Esophagus squamous epithelium (tissue), 5 donors: ENCODE data around the gene UAP1L1. TPM values are rescaled to one million over a fixed set of nuclear protein-coding genes. Genes with fewer than 3 reads are reported as not detected.

Experiments used
- DNase-seq: peaks from one replicate; lab custom pipeline; 2025; lab: John Stamatoyannopoulos, UW
- H3K27ac ChIP-seq, 4 donors: fragments of 200-600 bp; sonication (generic); one replicate each; pipeline ENCODE4 v1.5.1; 2016 to 2019; ENCODE audit warnings: mild to moderate bottlenecking in 1 of 4
- H3K27me3 ChIP-seq, 4 donors: fragments of 200-600 bp; sonication (generic); 1 replicate in 3 of 4; 2 replicates in 1 of 4; pipeline versions ENCODE4 v1.5.1 to v1.6.0; 2017 to 2021; ENCODE audit warnings: antibody characterized with exemption in 1 of 4
- H3K36me3 ChIP-seq, 3 donors: fragments of 200-600 bp; sonication (generic); one replicate each; pipeline ENCODE4 v1.5.1; 2016 to 2019
- H3K4me1 ChIP-seq, 3 donors: fragments of 200-600 bp; sonication (generic); one replicate each; pipeline ENCODE4 v1.5.1; 2017 to 2019
- H3K4me3 ChIP-seq, 4 donors: fragments of 200-600 bp; sonication (generic); 1 replicate in 3 of 4; 2 replicates in 1 of 4; pipeline ENCODE4 v1.5.1; 2016 to 2019; ENCODE audit warnings: mild to moderate bottlenecking in 2 of 4, moderate library complexity in 1 of 4
- H3K9me3 ChIP-seq, 3 donors: fragments of 200-600 bp; sonication (generic); one replicate each; pipeline ENCODE4 v1.5.1; 2016 to 2019
- CTCF ChIP-seq, 6 experiments: fragments of 450-650 bp in 4 of 6; fragments of 200-600 bp in 2 of 6; sonication (generic) in 2 of 6; IDR thresholded peaks; one replicate each; pipeline ENCODE4 v1.5.1; 2016 to 2019; ENCODE audit warnings: antibody characterized with exemption in 6 of 6, mild to moderate bottlenecking in 4 of 6, moderate library complexity in 4 of 6
- POLR2A ChIP-seq, 4 donors: fragments of 450-650 bp; IDR thresholded peaks; one replicate each; pipeline ENCODE4 v1.6.1; 2017; ENCODE audit warnings: antibody characterized with exemption in 4 of 4, mild to moderate bottlenecking in 4 of 4, moderate library complexity in 3 of 4
- WGBS, 2 donors: methylation state at CpG; one replicate each; pipeline ENCODE4 v1.1.5; 2018; 5-methylcytosine and 5-hydroxymethylcytosine counted together
- intact Hi-C: fragments of 100-400 bp; cut with DNase I; formaldehyde crosslinking; loops from one replicate; pipeline ENCODE4 v1.15.0; 2022
- total RNA-seq, 4 donors: library from RNA; depleted of rRNA; stranded (reverse); fragments of >200 nt; gene quantifications; one replicate each; pipeline ENCODE4 v1.1.0, GENCODE V29; 2016
- donor health status: DM: yes; HTN: yes; CAD: no.

Gene UAP1L1
- total RNA-seq, 4 donors from 2014 or later: 2.2 to 4.7 (median 3.7) TPM

DNA sequence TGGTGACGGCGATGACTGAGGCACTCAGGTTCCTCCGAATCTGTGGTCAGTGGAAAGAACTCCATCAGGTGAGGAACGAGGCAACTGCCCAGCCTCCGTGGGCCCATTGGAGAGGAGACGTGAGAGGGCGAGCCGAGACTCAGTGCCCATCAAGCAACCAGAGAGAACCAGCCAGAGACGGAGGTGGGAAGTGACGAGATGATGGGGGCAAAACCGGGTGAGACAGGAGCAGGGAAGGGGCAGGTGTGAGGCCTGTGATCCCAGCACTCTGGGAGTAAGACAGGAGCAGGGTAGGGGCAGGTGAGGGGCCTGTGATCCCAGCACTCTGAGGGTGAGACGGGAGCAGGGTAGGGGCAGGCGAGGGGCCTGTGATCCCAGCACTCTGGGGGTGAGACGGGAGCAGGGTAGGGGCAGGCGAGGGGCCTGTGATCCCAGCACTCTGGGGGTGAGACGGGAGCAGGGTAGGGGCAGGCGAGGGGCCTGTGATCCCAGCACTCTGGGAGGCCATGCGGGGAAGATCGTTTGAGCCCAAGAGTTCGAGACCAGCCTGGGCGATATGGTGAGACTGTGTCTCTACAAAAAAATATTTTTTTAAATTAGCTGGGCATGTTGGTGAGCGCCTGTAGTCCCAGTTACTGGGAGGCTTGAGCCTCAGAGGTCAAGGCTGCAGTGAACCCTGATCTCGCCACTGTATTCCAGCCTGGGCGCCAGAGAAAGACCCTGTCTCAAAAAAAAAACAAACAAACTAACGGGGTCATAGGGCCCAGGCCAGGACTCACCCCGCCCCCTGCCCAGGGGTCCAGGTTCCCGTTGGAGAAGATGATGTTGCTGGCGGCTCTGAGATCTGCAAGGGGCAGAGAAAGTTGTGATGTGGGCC, 33.8 kb downstream of the UAP1L1 start:
- Histone ChIP-seq H3K36me3 (peaks cover 24 to 73% (median 27%) of the 10 kb centered on the region in 3 donors), H3K9me3 (no peaks in the 10 kb centered on the region), H3K4me1 (peaks cover 14 to 24% (median 15%) of the 10 kb centered on the region in 3 donors), H3K27me3 (peaks cover 0 to 8% (median 0%) of the 10 kb centered on the region in 4 donors), H3K4me3 (no peak overlapping the region), H3K27ac (no peak overlapping the region)
- no peak for DNase-seq
- intact Hi-C loops: no loop called here
- TF ChIP-seq POLR2A (IDR thresholded peaks at IDR 0.05) (no peak), CTCF (IDR thresholded peaks at IDR 0.05) (no peak)
- WGBS, 2 donors: 82 to 83% methylated on average over 20 to 25 of the region's 28 CpGs

DNA sequence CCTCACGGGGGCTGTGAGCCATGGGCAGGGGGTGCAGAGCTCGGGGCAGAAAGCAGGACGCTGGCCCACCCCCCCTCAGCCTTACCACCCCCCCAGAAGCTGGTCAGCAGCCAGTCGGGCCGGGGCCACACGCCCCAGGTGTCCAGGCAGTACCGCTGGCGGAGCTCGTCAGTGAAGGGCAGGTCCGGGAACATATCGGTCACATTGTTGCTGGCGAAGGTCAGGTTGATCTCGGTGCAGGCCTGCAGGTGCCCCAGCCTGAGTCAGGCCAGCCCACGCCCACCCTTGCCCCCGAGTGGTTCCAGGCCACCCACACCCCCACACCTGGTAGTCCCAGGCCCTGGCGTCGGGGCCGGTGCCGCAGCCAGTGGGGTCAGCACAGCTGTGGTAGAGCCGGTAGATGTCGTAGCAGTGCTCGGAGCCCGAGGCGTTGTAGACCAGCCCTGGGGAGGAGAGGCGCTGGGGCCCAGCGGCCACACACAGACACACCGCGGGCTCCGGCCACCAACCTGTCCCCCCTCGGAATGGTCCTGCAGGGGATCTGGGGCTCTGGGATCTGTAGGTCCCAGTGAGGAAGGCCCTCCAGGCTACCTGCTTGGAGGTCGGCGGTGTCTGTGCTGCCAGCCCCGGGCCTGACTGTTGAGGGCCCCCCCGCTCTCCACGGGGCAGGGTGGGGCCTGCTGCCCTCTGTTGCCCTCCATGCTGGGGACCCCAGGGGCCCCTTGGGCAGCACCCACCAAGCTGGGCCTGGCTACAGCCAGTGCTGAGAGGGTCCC, 34.7 kb downstream of the UAP1L1 start:
- H3K4me3 ChIP-seq: no peak overlapping the region
- DNase-seq: no peak
- H3K27me3 ChIP-seq: peaks cover 0 to 9% (median 0%) of the 10 kb centered on the region in 4 donors
- H3K36me3 ChIP-seq: peaks cover 19 to 65% (median 27%) of the 10 kb centered on the region in 3 donors
- H3K4me1 ChIP-seq: peaks cover 14 to 21% (median 15%) of the 10 kb centered on the region in 3 donors
- no peak overlapping the region for H3K27ac ChIP-seq
- intact Hi-C loops: no loop called here
- no peaks in the 10 kb centered on the region for H3K9me3 ChIP-seq
- no peak for TF ChIP-seq POLR2A (IDR thresholded peaks at IDR 0.05)
- TF ChIP-seq CTCF (IDR thresholded peaks at IDR 0.05): no peak
- 80 to 100% methylated on average over 3 to 8 of the region's 35 CpGs for WGBS, 2 donors

DNA sequence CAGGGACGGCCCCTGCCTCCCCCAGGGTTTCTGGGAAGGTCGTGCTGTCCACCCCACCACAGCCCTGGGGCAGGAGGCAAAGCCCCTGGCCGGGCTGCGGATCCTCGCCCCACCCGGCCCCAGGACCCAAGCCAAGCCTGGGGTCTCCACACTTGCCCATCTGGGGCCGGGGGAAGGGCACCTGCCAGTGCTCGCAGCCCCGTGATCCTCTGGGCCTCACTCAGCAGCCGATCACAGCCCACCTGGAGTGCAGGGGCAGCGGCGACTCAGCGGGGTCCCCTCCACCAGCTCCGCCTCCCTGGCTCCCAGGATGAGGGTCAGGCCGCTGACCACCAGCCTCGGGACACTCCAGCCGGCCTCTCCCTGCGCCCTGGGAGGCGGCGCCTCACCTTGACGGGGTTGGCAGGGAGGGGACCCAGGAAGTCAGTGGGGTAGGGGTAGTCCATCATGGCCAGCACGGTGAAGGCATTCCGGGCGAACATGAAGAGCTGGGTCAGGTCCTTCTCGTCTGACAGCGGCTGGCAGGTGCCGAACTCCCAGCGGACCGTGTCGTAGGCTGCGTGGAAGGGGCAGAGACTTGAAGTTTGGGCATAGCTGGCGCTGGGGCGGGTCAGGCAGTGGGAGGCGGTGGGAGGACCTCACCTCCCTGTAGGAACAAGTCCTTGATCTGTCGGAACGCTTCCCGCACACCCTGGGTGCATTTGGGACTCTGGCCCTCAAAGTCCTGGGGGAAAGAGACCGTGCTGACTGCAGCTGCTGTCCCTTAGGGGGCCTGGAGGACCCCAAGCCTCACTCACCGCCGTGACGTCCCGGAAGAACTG, 35.5 kb downstream of the UAP1L1 start:
- Histone ChIP-seq H3K9me3 (no peaks in the 10 kb centered on the region), H3K27me3 (peaks cover 0 to 17% (median 0%) of the 10 kb centered on the region in 4 donors), H3K4me3 (no peak overlapping the region), H3K4me1 (peaks cover 14 to 20% (median 15%) of the 10 kb centered on the region in 3 donors), H3K27ac (no peak overlapping the region), H3K36me3 (peaks cover 13 to 57% (median 19%) of the 10 kb centered on the region in 3 donors)
- WGBS, 2 donors: 92% methylated on average over 6 of the region's 42 CpGs; no CpG with 5 or more reads in 1 of the 2 donors
- no peak for DNase-seq
- intact Hi-C loops: no loop called here
- TF ChIP-seq POLR2A (IDR thresholded peaks at IDR 0.05): no peak
- no peak for TF ChIP-seq CTCF (IDR thresholded peaks at IDR 0.05)

- WGBS, 2 donors: 95% methylated on average over 7 of the region's 66 CpGs; no CpG with 5 or more reads in 1 of the 2 donors
- Histone ChIP-seq H3K9me3 (no peaks in the 10 kb centered on the region), H3K4me1 (peaks cover 14 to 20% (median 15%) of the 10 kb centered on the region in 3 donors), H3K36me3 (peaks cover 11 to 49% (median 12%) of the 10 kb centered on the region in 3 donors), H3K27ac (no peak overlapping the region), H3K27me3 (peaks cover 0 to 17% (median 0%) of the 10 kb centered on the region in 4 donors), H3K4me3 (peak overlapping the region in 3 of 4 donors; percentile 57 to 94 (median 88))
- no peak for DNase-seq
- intact Hi-C loops: no loop called here
- no peak for TF ChIP-seq POLR2A (IDR thresholded peaks at IDR 0.05)
Observed at GRCh38 chr9:137113385-137114159, 36.3 kb downstream of the UAP1L1 start.
